Prostate gland (tissue), 2 donors: ENCODE results near the gene EBF3.

Experiments
- CTCF ChIP-seq, 4 experiments: fragments of 200-600 bp in 2 of 4; fragments of 450-650 bp in 2 of 4; sonication (generic) in 2 of 4; IDR thresholded peaks; 1 replicate in 3 of 4; 2 replicates in 1 of 4; pipeline ENCODE4 v1.5.1; 2016 to 2019; ENCODE audit warnings: antibody characterized with exemption in 4 of 4, mild to moderate bottlenecking in 2 of 4, moderate library complexity in 2 of 4
- POLR2A ChIP-seq: fragments of 450-650 bp; IDR thresholded peaks from one replicate; pipeline ENCODE4 v1.6.1; 2016; ENCODE audit warnings: antibody characterized with exemption, mild to moderate bottlenecking
- POLR2AphosphoS5 ChIP-seq: sonication (generic); formaldehyde crosslinking; IDR thresholded peaks from one replicate; pipeline ENCODE4 v1.6.1; 2017; ENCODE audit warnings: antibody characterized with exemption

GRCh38 chr10:129785536-129785981 is 178.5 kb downstream of the EBF3 start:
- TF ChIP-seq POLR2A (no peak), CTCF (IDR thresholded peaks at IDR 0.05) (no peak), POLR2AphosphoS5 (no peak)
